Dedifferentiated amniotic fluid mesenchymal stem cell (primary cell): Measurements from ENCODE around the gene GALNTL6.
A peak's percentile ranks its signal among the peaks of the same experiment; 100 is the strongest.

Source experiments
- DNase-seq: peaks from one replicate; pipeline ENCODE4 v3.0.0-alpha.2; 2016; ENCODE audit errors: extremely low spot score

GALNTL6 gene

DNA sequence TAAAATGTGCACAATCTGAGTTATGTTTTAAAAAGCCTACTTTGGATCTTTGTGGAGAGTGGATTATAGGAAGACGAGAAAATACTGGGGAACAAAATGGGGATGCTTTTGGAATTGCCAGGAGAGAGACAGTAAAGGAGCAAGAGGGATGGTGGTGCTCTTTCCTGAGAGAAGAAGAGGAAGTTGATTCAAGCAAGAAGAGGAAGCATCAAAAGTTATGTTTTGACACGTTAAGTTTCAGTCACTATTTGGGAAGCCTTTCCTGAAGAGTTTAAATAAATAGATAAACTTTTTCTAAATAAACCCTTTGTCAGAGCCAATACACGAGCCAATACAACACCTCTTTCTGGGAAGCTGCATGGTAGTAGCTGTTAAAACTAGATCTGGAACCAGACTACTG, 394.1 kb downstream of the GALNTL6 start:
- no peak for DNase-seq

- DNase-seq = no peak
Measured at GRCh38 chr4:172207886-172208285, 394.7 kb downstream of the GALNTL6 start.

GRCh38 chr4:172220679-172221078, 407.5 kb downstream of the GALNTL6 start:
- no peak for DNase-seq

DNA sequence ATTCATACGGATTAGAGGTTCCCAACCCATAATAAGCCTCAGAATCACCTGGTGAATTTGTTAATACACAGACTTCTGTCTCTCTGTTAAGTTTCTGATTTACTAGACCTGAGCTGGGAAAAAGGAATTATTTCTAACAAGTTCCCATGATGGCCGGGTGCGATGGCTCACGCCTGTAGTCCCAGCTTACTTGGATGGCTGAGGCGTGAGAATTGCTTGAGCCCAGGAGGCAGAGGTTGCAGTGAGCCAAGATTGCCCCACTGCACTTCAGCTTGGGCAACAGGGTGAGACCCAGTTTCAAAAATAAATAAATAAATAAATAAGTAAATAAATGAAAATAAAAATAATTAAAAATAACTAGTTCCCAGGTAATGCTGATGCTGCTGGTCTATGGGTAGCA, 412.3 kb downstream of the GALNTL6 start:
- DNase-seq = no peak

DNA sequence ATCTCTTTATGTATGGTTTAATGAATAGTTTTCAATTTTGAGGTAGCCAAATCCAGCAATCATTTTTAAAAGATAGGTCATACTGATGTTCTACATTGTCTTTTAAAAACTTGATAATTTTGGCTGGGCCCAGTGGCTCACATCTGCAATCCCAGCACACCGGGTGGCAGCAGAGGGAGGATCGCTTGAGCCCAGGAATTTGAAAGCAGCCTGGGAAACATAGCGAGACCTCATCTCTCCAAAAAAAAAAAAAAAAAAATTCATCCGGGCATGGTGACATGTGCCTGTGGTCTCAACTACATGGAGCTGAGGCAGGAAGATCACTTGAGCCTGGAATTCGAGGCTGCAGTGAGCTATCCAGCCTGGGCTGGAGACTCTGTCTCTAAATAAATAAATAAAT, 419.8 kb downstream of the GALNTL6 start:
- DNase-seq = no peak

DNA sequence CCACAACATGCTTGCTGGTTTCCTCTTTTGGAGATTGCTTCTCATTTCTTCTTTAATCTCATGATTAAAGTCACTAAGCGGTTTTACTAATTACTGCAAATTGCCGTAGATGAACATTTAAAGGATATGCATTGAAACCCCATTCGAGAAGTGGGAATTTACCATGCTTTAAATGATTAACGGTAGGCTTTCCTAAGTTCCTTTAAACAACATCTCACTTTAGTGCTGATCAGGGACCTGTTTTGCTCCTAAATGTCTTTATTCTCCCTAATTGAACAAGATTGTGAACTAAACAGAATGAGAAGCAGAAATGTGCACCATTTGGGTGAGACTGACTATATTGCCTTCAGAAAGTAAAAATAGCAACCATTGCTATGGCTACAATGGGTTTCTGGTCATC, 430.3 kb downstream of the GALNTL6 start:
- DNase-seq = no peak

- DNase-seq = no peak
Measured at GRCh38 chr4:172245516-172245915, 432.3 kb downstream of the GALNTL6 start.

GRCh38 chr4:172253409-172253808, 440.2 kb downstream of the GALNTL6 start:
- DNase-seq = no peak

- no peak for DNase-seq
Measured at GRCh38 chr4:172256820-172257219, 443.6 kb downstream of the GALNTL6 start.

DNA sequence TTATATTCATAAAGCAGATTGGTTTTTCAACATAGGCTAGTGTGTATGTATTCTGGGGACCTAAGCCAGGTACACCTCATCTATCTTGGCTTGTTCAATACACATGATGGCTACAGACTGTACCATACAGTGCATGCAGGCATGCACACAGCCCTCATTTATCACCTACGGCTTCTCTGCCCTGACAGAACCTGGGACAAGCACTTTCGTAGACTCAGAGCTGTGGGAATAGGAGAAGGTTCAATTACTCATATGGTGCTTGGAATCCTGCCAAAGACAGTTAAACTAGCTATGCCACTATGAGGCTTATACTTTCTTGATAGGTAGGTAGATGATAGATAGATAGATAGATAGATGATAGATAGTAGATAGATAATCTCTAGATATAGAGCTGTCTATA, 457.2 kb downstream of the GALNTL6 start:
- DNase-seq = no peak

DNA sequence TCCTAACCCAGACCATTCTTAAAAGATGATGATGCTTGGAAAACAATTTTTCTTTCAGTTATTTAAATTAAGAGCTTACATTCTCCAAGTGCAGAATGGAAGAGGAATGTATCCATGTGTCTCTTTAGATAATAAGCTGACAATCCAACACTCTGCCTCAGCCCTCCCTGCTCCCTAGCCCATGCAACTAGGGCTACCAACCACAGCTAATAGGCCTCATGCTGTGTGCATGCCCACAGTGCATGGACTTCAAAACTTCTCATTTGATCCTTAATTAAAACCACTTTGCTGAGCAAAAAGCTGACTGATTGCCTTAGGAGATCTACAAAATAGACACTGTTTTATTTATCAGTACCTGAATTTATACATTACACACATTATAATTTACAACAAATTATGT, 473.9 kb downstream of the GALNTL6 start:
- DNase-seq = no peak

DNA sequence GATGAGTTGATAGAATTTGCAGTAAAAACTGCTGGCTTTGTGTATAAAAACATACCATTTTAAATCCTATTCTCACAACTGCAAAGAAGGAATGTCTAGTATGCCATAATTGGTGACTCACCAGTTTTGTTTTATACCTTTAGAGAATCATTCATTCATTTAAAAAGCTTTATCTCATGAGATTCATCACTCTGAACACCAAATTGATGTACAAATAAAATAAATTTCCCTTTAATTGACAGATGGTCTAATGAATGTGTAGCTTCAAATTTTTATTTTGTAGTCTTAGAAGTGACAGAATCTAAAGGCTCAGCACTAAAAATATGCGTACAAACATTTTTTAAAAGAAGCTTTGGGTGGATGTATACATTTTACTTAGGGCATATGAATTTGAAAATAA, 492.5 kb downstream of the GALNTL6 start:
- no peak for DNase-seq

DNA sequence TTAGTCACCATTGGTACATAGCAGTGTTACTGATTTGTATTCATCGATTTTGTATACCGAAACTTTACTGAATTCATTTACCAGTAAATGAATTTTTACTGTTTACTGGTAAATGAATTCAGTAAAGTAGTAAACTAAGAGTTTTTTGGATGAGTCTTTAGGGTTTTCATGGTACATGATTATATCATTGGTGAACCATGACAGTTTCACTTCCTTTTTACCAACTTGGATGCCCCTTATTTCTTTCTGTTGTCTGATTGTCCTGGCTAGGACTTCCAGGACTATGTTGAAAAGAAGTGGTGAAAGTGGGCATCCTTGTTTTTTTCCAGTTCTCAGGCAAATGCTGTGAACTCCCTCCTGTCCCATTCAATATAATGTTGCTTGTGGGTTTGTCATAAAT, 494.9 kb downstream of the GALNTL6 start:
- DNase-seq = no peak

- no peak for DNase-seq
Measured at GRCh38 chr4:172311682-172312081, 498.5 kb downstream of the GALNTL6 start.

DNA sequence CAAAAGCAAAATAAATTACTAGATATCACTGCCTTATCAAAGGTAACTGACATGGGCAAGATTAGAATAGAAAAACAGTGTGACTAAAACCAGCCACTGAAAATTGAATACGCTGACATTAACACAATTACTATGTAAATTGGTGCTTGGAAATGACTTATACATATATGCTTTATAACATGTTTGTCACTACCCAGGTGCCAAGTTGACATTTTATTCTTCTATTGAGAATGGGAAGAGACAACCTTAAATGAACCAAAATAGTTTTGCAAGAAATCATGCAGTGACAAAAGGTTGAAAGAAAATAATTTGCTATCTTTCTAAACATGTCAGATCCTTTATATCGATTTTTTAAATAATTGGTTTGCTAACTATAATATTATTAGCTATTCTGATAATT, 510.1 kb downstream of the GALNTL6 start:
- no peak for DNase-seq

- no peak for DNase-seq
Measured at GRCh38 chr4:172344308-172344938, 531.2 kb downstream of the GALNTL6 start.

GRCh38 chr4:172348426-172348825, 535.2 kb downstream of the GALNTL6 start:
- DNase-seq = no peak

DNA sequence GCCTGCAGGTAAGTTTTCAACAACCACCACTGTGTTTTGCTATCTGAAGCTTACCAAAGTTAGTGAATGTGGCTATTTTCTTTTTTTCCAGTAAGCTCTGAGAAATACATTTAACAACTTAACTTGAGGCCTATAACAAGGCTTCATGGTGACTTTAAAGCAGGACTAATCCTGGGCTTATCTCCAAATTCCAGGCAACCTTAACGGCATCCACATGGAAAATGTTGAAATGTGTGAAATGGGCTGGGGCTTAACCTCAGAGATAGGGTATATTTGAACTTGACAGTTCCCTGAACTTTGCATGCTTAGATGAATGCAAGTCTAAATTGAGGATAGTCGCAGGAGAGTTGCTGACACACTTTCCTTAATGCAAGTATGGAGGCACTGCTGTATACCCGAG, 539.2 kb downstream of the GALNTL6 start:
- DNase-seq = no peak

GRCh38 chr4:172356016-172356415, 542.8 kb downstream of the GALNTL6 start:
- DNase-seq = peak; percentile 86

DNA sequence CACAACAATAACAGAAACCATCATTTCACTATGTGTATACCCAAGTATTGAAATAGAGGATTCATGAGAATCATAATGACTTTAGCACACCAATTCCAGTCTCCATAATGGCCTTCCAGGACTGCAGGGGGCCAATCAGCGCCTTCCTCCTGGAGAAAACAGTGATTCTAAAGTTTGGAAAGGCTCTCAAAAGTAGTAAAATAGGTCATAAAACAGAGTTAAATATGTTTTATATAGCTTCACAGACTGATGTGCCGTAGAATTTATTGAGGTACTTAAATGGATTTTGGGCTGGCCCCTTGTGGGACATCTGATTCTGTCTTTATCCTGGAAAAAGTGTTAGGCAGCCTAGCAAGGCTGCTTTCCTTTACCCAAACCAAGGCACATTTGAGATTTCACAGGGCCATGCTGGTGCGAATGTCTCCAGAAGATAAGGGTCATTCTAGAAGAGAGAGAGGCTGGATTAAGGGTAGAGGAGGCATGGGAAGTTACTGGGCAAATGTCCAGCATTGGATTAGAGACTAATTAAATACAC, 543.9 kb downstream of the GALNTL6 start:
- DNase-seq = no peak

GRCh38 chr4:172362569-172362968, 549.4 kb downstream of the GALNTL6 start:
- DNase-seq = no peak

DNA sequence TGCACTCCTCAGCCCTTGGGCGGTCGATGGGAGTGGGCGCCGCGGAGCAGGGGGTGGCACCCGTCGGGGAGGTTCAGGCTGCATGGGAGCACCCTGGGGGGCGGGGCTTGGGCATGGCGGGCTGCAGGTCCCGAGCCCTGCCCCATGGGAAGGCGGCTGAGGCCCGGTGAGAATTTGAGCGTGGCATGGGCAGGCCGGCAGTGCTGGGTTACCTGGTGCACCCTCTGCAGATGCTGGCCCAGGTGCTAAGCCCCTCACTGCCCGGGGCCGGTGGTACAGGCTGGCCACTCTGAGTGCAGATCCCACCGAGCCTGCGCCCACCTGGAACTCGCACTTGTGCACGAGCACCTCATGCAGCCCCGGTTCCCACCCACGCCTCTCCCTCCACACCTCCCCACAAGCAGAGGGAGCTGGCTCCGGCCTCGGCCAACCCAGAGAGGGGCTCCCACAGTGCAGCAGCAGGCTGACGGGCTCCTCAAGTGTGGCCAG, 556.3 kb downstream of the GALNTL6 start:
- DNase-seq = no peak

- DNase-seq = no peak
Measured at GRCh38 chr4:172377486-172378140, 564.4 kb downstream of the GALNTL6 start.
